Fibroblast of mammary gland (primary cell): ENCODE data around the gene ZNF804A.
A peak's percentile ranks its signal among the peaks of the same experiment; 100 is the strongest.

ENCODE experiments used
- DNase-seq: peaks from one replicate; pipeline ENCODE4 v3.0.0-alpha.2; 2010; ENCODE audit warnings: low read depth
- H3K4me3 ChIP-seq: 2 replicates; pipeline ENCODE4 v1.5.1; 2011; ENCODE audit warnings: low read depth, mild to moderate bottlenecking, low read length, moderate library complexity; ENCODE audit not compliant: control insufficient read depth
- TF ChIP-seq, protein P1 (sequence below): conservative IDR thresholded peaks from 2 replicates; pipeline ENCODE4 v1.5.1; 2011; ENCODE audit warnings: low read depth, low read length, inconsistent platforms; ENCODE audit not compliant: control insufficient read depth, insufficient read depth

The ZNF804A gene

DNA sequence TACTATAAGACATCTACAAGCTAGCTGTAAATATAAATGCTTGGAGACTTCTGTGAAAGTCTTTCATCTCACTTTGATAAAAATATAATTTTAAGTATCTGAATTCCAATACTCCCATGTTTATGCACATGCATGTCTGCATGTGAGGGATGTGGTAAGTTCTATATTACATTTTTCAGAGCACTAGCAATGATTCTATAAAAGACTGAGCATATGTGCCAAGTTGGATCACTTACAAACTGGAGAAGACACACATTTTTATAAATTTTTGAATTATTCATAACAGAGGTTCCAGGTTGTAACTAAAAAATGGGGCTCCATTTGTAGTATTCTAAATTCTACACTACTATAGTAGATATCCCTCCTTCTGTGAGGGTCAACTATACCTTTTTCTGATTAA is 26.0 kb downstream of the ZNF804A start:
- DNase-seq, result no peak
- TF ChIP-seq, protein P1, sequence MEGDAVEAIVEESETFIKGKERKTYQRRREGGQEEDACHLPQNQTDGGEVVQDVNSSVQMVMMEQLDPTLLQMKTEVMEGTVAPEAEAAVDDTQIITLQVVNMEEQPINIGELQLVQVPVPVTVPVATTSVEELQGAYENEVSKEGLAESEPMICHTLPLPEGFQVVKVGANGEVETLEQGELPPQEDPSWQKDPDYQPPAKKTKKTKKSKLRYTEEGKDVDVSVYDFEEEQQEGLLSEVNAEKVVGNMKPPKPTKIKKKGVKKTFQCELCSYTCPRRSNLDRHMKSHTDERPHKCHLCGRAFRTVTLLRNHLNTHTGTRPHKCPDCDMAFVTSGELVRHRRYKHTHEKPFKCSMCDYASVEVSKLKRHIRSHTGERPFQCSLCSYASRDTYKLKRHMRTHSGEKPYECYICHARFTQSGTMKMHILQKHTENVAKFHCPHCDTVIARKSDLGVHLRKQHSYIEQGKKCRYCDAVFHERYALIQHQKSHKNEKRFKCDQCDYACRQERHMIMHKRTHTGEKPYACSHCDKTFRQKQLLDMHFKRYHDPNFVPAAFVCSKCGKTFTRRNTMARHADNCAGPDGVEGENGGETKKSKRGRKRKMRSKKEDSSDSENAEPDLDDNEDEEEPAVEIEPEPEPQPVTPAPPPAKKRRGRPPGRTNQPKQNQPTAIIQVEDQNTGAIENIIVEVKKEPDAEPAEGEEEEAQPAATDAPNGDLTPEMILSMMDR, result no peak
- H3K4me3 ChIP-seq, result no peak overlapping the region

- DNase-seq, result no peak
- TF ChIP-seq, protein P1, result no peak
- no peak overlapping the region for H3K4me3 ChIP-seq
Observed at GRCh38 chr2:184628051-184628450, 29.7 kb downstream of the ZNF804A start.

DNA sequence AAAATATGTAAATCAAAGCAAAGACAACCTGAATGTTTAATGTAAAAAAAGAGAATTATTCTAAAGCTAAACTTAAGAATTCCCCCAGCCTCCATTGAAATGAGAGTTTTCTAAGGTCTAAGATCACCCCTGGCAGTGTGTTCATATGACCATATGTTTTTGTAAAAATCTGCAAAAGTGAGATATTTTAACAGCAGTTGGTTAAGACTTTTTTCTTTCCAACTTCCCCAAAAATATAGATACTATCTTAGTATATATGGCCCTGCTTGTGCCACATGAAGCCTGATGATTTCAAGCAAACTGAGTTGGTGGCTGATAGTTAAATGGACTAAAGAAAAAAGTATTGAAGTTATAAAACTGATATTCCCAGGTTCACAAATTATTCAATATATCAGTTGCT is 35.4 kb downstream of the ZNF804A start:
- no peak for DNase-seq
- TF ChIP-seq, protein P1, result no peak
- H3K4me3 ChIP-seq, result no peak overlapping the region

DNA sequence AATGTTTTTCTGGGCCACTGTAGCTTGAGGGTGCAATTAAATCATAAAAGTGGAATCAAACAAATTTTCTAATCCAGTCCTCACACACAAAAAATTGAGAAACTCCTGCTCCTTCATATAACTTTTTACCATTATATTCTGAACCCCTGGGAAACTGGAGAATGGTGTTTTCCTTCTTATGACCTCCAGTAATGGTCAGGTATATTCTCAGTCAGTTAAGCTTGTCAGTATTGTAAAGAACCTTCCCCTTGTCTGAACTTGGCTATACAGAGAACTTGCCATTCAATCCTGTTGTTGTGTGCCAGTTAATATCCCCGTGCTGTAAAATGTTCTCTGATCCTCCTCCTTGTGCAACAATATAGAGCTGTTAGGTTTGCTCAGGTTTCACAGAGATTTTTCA is 39.5 kb downstream of the ZNF804A start:
- TF ChIP-seq, protein P1, result no peak
- no peak for DNase-seq
- H3K4me3 ChIP-seq, result no peak overlapping the region

- no peak overlapping the region for H3K4me3 ChIP-seq
- TF ChIP-seq, protein P1, result no peak
- DNase-seq, result peak; percentile 14
Observed at GRCh38 chr2:184644685-184645084, 46.4 kb downstream of the ZNF804A start.

- DNase-seq, result peak; percentile 2
- TF ChIP-seq, protein P1, result no peak
- no peak overlapping the region for H3K4me3 ChIP-seq
Observed at GRCh38 chr2:184646177-184646576, 47.8 kb downstream of the ZNF804A start.

- no peak for DNase-seq
- H3K4me3 ChIP-seq, result no peak overlapping the region
- TF ChIP-seq, protein P1, result no peak
Observed at GRCh38 chr2:184646593-184646992, 48.3 kb downstream of the ZNF804A start.
